ENCODE measurements around the gene DNAH5.

Gene DNAH5

GRCh38 chr5:13695076-13695712 is 249.3 kb downstream of the DNAH5 start:
- no peak for DNase-seq

GRCh38 chr5:13692172-13692571 is 252.3 kb downstream of the DNAH5 start:
- DNase-seq: no peak

- no peak for DNase-seq
Observed at GRCh38 chr5:13676531-13676930, 268.0 kb downstream of the DNAH5 start.

GRCh38 chr5:13674391-13674790 is 270.1 kb downstream of the DNAH5 start:
- no peak for DNase-seq

- no peak for DNase-seq
Observed at GRCh38 chr5:13673511-13673910, 271.0 kb downstream of the DNAH5 start.

- no peak for DNase-seq
Observed at GRCh38 chr5:13664377-13664776, 280.1 kb downstream of the DNAH5 start.

- DNase-seq: no peak
Observed at GRCh38 chr5:13662626-13663025, 281.9 kb downstream of the DNAH5 start.

- DNase-seq: no peak
Observed at GRCh38 chr5:13661272-13661671, 283.2 kb downstream of the DNAH5 start.

- DNase-seq: no peak
Observed at GRCh38 chr5:13660072-13660471, 284.4 kb downstream of the DNAH5 start.

GRCh38 chr5:13659391-13659790 is 285.1 kb downstream of the DNAH5 start:
- no peak for DNase-seq

GRCh38 chr5:13658761-13659160 is 285.7 kb downstream of the DNAH5 start:
- DNase-seq: no peak

GRCh38 chr5:13658152-13658551 is 286.3 kb downstream of the DNAH5 start:
- DNase-seq: no peak

GRCh38 chr5:13653709-13654108 is 290.8 kb downstream of the DNAH5 start:
- DNase-seq: no peak

- DNase-seq: no peak
Observed at GRCh38 chr5:13649656-13650055, 294.8 kb downstream of the DNAH5 start.

- DNase-seq: no peak
Observed at GRCh38 chr5:13648822-13649221, 295.7 kb downstream of the DNAH5 start.

- no peak for DNase-seq
Observed at GRCh38 chr5:13643734-13644133, 300.8 kb downstream of the DNAH5 start.

- no peak for DNase-seq
Observed at GRCh38 chr5:13643196-13643595, 301.3 kb downstream of the DNAH5 start.

Measured in CD4-positive, alpha-beta T cell treated with Interleukin-10 for 1 hour (primary cell).